CD4-positive, alpha-beta T cell (primary cell): ENCODE results near the gene SVIL. TPM values are rescaled to one million over a fixed set of nuclear protein-coding genes. Genes with fewer than 3 reads are reported as not detected.

ENCODE experiments used
- ATAC-seq: fragments of 200-7000 bp; cut with Tn5 transposase; one replicate; pipeline ENCODE4 v1.10.0; 2022; ENCODE audit warnings: mild to moderate bottlenecking; ENCODE audit not compliant: poor library complexity
- CTCF ChIA-PET: fragments of 350-600 bp; sonication (Branson Sonifier 250); formaldehyde crosslinking; loops from one replicate; lab custom pipeline; 2021; ENCODE audit warnings: antibody characterized with exemption, inconsistent platforms; lab: Charles Lee
- POLR2A ChIA-PET: fragments of 350-600 bp; sonication (Branson Sonifier 250); formaldehyde crosslinking; loops from one replicate; lab custom pipeline; 2021; ENCODE audit warnings: antibody characterized with exemption, inconsistent platforms; lab: Charles Lee
- DNase-seq, 14 experiments: peaks; one replicate each; pipeline ENCODE4 v3.0.0-alpha.2; 2013 to 2020; ENCODE audit warnings: mixed read lengths in 2 of 14
- H3K27ac ChIP-seq, 2 donors: one replicate each; pipeline versions ENCODE4 v1.5.1 to v1.7.0; 2013; ENCODE audit warnings: low read length in 2 of 2, low read depth in 1 of 2, mild to moderate bottlenecking in 1 of 2
- H3K27me3 ChIP-seq, 2 experiments: 1 replicate in 1 of 2; 2 replicates in 1 of 2; pipeline versions ENCODE4 v1.6.1 to v1.7.0; 2013; ENCODE audit warnings: low read length in 2 of 2, control low read depth in 1 of 2, mild to moderate bottlenecking in 1 of 2, moderate library complexity in 1 of 2; ENCODE audit not compliant: insufficient read depth in 2 of 2, control insufficient read depth in 1 of 2
- H3K36me3 ChIP-seq: one replicate; pipeline ENCODE4 v1.6.1; 2013; ENCODE audit warnings: low read length, control low read depth; ENCODE audit not compliant: insufficient read depth
- H3K4me1 ChIP-seq: one replicate; pipeline ENCODE4 v1.6.1; 2013; ENCODE audit warnings: low read length, control low read depth; ENCODE audit not compliant: insufficient read depth
- H3K4me3 ChIP-seq: one replicate; pipeline ENCODE4 v1.5.1; 2013; ENCODE audit warnings: mild to moderate bottlenecking, low read length, moderate library complexity
- H3K9me3 ChIP-seq, 2 experiments: 1 replicate in 1 of 2; 2 replicates in 1 of 2; pipeline versions ENCODE4 v1.6.1 to v1.7.0; 2013; ENCODE audit warnings: low read length in 2 of 2, mild to moderate bottlenecking in 2 of 2, control low read depth in 1 of 2, moderate library complexity in 1 of 2; ENCODE audit not compliant: control insufficient read depth in 1 of 2, insufficient read depth in 1 of 2
- H3K27ac Mint-ChIP-seq: one replicate; pipeline ENCODE4 v1.8.0; 2020; ENCODE audit warnings: mixed read lengths
- H3K27me3 Mint-ChIP-seq: one replicate; pipeline ENCODE4 v1.8.0; 2021; ENCODE audit warnings: mixed read lengths
- H3K36me3 Mint-ChIP-seq: one replicate; pipeline ENCODE4 v1.8.0; 2021; ENCODE audit warnings: low read depth, mixed read lengths
- H3K4me1 Mint-ChIP-seq: one replicate; pipeline ENCODE4 v1.8.0; 2021; ENCODE audit warnings: low read depth, mixed read lengths
- H3K4me3 Mint-ChIP-seq: one replicate; pipeline ENCODE4 v1.8.0; 2020; ENCODE audit warnings: mild to moderate bottlenecking, mixed read lengths
- H3K9me3 Mint-ChIP-seq: one replicate; pipeline ENCODE4 v1.8.0; 2020; ENCODE audit warnings: mixed read lengths
- intact Hi-C, 2 experiments: fragments of 100-400 bp; cut with DNase I in 1 of 2; cut with micrococcal nuclease in 1 of 2; formaldehyde crosslinking; loops; one replicate each; pipeline versions ENCODE4 v1.15.1 to v1.9.0; 2023 to 2025; cut with DNase I, micrococcal nuclease
- total RNA-seq, 174 experiments: library from RNA in 2 of 174; stranded (reverse) in 2 of 174; gene quantifications; one replicate each; pipeline ENCODE4 v1.2.3 and lab custom pipeline; 2021 to 2026
- TF ChIP-seq, protein P1 (sequence below): fragments of 200-600 bp; IDR thresholded peaks from one replicate; pipeline ENCODE4 v1.8.0; 2022; ENCODE audit warnings: antibody characterized with exemption, mild to moderate bottlenecking

SVIL gene
- total RNA-seq, 2 experiments from 2014 or later: 38.5 to 40.3 TPM

DNA sequence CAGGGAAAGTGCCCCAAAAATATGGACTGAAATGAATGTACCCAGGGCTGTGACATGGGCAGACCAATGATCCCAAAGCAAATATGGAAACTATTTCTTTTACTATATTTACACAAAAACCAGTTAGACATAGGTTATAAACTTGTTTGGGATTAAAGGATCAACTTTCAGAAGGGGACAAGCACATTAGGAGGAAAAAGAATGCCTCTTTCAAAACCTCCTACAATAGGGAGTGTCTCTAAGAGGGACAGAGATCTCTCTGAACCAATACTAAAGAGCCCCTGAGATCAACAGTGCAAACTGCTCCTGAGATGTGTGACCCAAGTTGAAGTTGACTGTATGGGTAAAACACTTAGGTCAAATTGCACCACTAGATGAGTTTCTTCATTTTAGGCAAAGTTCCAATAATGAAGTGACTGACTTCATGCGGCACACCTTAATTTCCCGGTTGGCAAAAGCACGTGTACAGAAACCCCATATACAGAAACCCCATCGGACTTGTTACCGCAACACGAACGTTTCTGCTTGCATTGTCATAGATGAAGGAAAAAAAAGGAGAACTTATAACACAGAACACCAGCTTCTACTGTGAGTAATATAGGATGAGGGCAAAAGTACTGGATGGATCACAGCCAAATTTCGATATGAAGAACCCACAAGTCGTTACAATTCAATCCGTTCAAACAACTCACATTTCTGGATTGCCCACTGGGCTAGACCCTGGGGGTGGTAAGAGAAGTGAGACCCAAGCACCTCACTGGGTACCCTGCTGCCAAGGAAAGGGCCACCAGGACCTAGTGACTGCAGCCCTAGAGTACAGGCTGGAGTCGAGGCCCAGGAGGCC, 4.3 kb downstream of the SVIL start:
- no peak overlapping the region for H3K4me3 ChIP-seq
- Mint-ChIP-seq H3K4me1 (peaks cover 44% of the 10 kb centered on the region), H3K27ac (no peak overlapping the region), H3K9me3 (no peaks in the 10 kb centered on the region), H3K36me3 (no peaks in the 10 kb centered on the region), H3K4me3 (no peak overlapping the region), H3K27me3 (no peaks in the 10 kb centered on the region)
- H3K27me3 ChIP-seq: no peaks in the 10 kb centered on the region
- H3K27ac ChIP-seq: no peak overlapping the region
- H3K36me3 ChIP-seq: no peaks in the 10 kb centered on the region
- H3K9me3 ChIP-seq: no peaks in the 10 kb centered on the region
- intact Hi-C loops: no loop called here
- ChIA-PET POLR2A (interaction anchor here (1.2 kb wide), 1 partner anchor 17 kb away, joined by 3 read pairs; no protein-coding TSS in a partner anchor), CTCF (no interaction called here)
- peaks cover 18% of the 10 kb centered on the region for H3K4me1 ChIP-seq
- ATAC-seq: no peak
- DNase-seq: peak in 2 of 14 experiments; percentile 49 to 62
- TF ChIP-seq, protein P1, sequence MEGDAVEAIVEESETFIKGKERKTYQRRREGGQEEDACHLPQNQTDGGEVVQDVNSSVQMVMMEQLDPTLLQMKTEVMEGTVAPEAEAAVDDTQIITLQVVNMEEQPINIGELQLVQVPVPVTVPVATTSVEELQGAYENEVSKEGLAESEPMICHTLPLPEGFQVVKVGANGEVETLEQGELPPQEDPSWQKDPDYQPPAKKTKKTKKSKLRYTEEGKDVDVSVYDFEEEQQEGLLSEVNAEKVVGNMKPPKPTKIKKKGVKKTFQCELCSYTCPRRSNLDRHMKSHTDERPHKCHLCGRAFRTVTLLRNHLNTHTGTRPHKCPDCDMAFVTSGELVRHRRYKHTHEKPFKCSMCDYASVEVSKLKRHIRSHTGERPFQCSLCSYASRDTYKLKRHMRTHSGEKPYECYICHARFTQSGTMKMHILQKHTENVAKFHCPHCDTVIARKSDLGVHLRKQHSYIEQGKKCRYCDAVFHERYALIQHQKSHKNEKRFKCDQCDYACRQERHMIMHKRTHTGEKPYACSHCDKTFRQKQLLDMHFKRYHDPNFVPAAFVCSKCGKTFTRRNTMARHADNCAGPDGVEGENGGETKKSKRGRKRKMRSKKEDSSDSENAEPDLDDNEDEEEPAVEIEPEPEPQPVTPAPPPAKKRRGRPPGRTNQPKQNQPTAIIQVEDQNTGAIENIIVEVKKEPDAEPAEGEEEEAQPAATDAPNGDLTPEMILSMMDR: no peak

DNA sequence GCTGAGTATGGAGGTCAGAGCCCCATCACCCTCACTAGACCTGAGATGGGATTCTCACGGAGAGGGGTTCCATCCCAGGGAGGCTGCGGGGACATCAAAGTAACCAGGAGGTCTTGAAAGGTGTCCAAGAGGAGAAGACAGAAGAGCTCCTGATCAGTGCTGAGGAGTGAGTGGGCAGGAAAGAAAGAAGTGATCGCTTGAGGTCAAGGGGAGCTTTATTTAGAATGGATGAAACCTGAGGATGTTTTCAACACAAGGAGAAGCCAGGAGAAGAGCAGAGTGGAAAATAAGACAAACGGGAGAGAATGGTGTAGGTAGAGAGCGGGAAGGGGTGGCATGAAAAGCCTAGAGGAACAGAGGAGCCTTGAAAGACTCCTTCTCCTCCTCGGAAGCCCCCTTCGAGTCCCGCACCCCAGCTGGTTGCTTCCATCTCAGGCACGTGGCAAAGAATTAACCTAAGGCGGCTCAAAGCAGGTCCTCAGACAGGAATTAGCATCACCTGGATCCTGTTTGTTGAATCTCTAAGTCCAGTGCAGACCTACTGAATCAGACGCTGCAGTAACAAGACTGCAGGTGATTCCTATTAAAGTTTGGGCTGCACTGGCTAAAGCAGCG, 5.8 kb downstream of the SVIL start:
- no peaks in the 10 kb centered on the region for H3K36me3 ChIP-seq
- no peak overlapping the region for H3K27ac ChIP-seq
- Mint-ChIP-seq H3K27ac (no peak overlapping the region), H3K9me3 (no peaks in the 10 kb centered on the region), H3K27me3 (no peaks in the 10 kb centered on the region), H3K4me3 (no peak overlapping the region), H3K36me3 (no peaks in the 10 kb centered on the region), H3K4me1 (peaks cover 35% of the 10 kb centered on the region)
- POLR2A ChIA-PET: interaction anchor here (1.0 to 1.2 kb wide), 2 partner anchors 14 to 19 kb away, joined by 3 read pairs; no protein-coding TSS in a partner anchor
- no peak overlapping the region for H3K4me3 ChIP-seq
- no peaks in the 10 kb centered on the region for H3K9me3 ChIP-seq
- intact Hi-C loops: no loop called here
- DNase-seq (no peak), ATAC-seq (no peak)
- CTCF ChIA-PET: interaction anchor here (1.1 to 1.2 kb wide), 2 partner anchors 9 to 38 kb away, joined by 3 read pairs; no protein-coding TSS in a partner anchor
- H3K4me1 ChIP-seq: peaks cover 13% of the 10 kb centered on the region
- TF ChIP-seq, protein P1: no peak
- H3K27me3 ChIP-seq: no peaks in the 10 kb centered on the region

DNA sequence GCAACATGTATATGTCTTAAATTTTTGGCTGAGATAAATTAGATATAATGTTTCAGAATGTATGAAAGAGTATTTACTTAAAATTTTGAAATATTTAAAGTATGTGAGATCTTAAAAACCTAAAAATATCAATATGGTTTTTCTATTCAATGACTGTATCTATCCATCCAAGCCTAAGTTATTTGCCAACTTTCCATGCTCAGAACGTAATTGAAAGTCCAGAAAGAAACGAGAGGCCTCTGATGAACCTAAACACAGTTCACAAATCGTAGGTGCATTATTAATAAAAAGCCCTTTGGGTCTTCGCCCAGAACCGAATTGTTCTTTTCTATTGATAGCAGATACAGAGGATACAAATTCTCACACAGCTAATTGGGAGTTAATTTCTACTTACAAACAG, 6.5 kb downstream of the SVIL start:
- Mint-ChIP-seq H3K27ac (no peak overlapping the region), H3K4me1 (peaks cover 28% of the 10 kb centered on the region), H3K36me3 (no peaks in the 10 kb centered on the region), H3K9me3 (no peaks in the 10 kb centered on the region), H3K4me3 (no peak overlapping the region), H3K27me3 (no peaks in the 10 kb centered on the region)
- no peaks in the 10 kb centered on the region for H3K36me3 ChIP-seq
- no peak for ATAC-seq
- ChIA-PET CTCF (interaction anchor here (1.1 to 1.2 kb wide), 2 partner anchors 9 to 37 kb away, joined by 3 read pairs; no protein-coding TSS in a partner anchor), POLR2A (interaction anchor here (1.0 kb wide), 1 partner anchor 13 kb away, joined by 3 read pairs; no protein-coding TSS in a partner anchor)
- H3K9me3 ChIP-seq: no peaks in the 10 kb centered on the region
- H3K4me3 ChIP-seq: no peak overlapping the region
- DNase-seq: no peak
- intact Hi-C loops: no loop called here
- H3K27ac ChIP-seq: no peak overlapping the region
- TF ChIP-seq, protein P1: no peak
- H3K27me3 ChIP-seq: no peaks in the 10 kb centered on the region
- peaks cover 12% of the 10 kb centered on the region for H3K4me1 ChIP-seq
